Right atrium auricular region (tissue), 2 donors: ENCODE results near the gene HLA-DOB. TPM values are rescaled to one million over a fixed set of nuclear protein-coding genes. Genes with fewer than 3 reads are reported as not detected.

Experiments used
- DNase-seq: peaks from one replicate; pipeline ENCODE4 v3.0.0-alpha.2; 2019; ENCODE audit warnings: low spot score
- H3K27ac ChIP-seq, 2 donors: fragments of 200-600 bp; sonication (generic); 1 replicate in 1 of 2; 2 replicates in 1 of 2; pipeline ENCODE4 v1.5.1; 2016 to 2019
- H3K27me3 ChIP-seq, 2 donors: fragments of 200-600 bp; sonication (generic); one replicate each; pipeline versions ENCODE4 v1.5.1 to v1.6.0; 2017 to 2019
- H3K36me3 ChIP-seq: fragments of 200-600 bp; sonication (generic); one replicate; pipeline ENCODE4 v1.5.1; 2016
- H3K4me1 ChIP-seq, 2 donors: fragments of 200-600 bp; sonication (generic); one replicate each; pipeline versions ENCODE4 v1.5.1 to v1.6.0; 2017 to 2019
- H3K4me3 ChIP-seq, 2 donors: fragments of 200-600 bp; sonication (generic); 1 replicate in 1 of 2; 2 replicates in 1 of 2; pipeline ENCODE4 v1.5.1; 2017 to 2019; ENCODE audit warnings: mild to moderate bottlenecking in 1 of 2, moderate library complexity in 1 of 2
- H3K9me3 ChIP-seq, 2 donors: fragments of 200-600 bp; sonication (generic); one replicate each; pipeline ENCODE4 v1.5.1; 2019
- total RNA-seq, 2 donors: library from RNA; depleted of rRNA; stranded (reverse); fragments of >200 nt; gene quantifications; one replicate each; pipeline ENCODE4 v1.1.0, GENCODE V29; 2016
- TF ChIP-seq, protein P1 (sequence below), 2 donors: fragments of 200-600 bp; sonication (generic); IDR thresholded peaks; one replicate each; pipeline ENCODE4 v1.5.1; 2019; ENCODE audit warnings: antibody characterized with exemption in 2 of 2

HLA-DOB gene
- total RNA-seq, 2 donors from 2014 or later, result not detected

DNA sequence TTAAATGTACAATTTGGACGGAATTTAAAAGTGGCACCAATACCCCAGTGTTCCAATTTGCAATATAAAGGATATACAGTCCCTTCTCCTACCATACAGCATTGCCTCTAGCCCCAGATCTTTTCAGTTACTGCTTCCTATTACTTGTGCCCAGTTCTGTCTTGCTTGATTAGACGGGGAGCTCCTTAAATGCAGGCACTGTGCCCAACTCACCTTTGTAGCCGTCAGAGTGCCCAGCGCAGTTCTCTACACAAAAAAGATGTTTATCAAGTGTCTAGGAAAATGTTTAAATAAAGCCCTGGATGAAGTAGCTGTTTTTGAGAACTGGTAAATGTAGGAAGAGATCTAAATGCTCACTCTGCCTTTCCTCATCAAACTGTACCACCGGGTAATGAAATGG is 14.1 kb upstream of the HLA-DOB start:
- Histone ChIP-seq H3K4me1 (peaks cover 0 to 7% of the 10 kb centered on the region in 2 donors), H3K9me3 (no peaks in the 10 kb centered on the region), H3K4me3 (no peak overlapping the region), H3K27ac (no peak overlapping the region), H3K27me3 (no peaks in the 10 kb centered on the region), H3K36me3 (peaks cover 22% of the 10 kb centered on the region)
- no peak for DNase-seq
- TF ChIP-seq, protein P1, sequence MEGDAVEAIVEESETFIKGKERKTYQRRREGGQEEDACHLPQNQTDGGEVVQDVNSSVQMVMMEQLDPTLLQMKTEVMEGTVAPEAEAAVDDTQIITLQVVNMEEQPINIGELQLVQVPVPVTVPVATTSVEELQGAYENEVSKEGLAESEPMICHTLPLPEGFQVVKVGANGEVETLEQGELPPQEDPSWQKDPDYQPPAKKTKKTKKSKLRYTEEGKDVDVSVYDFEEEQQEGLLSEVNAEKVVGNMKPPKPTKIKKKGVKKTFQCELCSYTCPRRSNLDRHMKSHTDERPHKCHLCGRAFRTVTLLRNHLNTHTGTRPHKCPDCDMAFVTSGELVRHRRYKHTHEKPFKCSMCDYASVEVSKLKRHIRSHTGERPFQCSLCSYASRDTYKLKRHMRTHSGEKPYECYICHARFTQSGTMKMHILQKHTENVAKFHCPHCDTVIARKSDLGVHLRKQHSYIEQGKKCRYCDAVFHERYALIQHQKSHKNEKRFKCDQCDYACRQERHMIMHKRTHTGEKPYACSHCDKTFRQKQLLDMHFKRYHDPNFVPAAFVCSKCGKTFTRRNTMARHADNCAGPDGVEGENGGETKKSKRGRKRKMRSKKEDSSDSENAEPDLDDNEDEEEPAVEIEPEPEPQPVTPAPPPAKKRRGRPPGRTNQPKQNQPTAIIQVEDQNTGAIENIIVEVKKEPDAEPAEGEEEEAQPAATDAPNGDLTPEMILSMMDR (IDR thresholded peaks at IDR 0.05), result no peak

DNA sequence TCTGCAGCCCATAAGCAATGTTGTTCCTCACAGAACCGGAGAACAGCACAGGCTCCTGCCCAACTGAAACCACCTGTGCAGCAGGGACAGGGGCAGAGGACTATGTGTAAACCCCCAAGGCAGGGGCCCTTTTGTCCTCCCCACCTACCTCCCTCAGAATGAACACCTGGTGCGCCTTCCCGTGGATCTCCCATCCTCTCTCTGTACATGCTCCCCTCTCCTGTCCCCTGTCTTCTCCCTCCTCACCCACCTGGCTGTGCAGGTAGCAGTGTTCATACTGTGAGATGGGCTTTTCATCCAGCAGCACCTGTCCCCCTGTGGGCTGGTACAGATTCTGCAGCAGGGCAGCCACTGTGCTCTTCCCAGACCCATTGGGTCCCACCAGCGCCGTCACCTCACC is 13.2 kb upstream of the HLA-DOB start:
- H3K4me1 ChIP-seq, result peaks cover 0 to 7% of the 10 kb centered on the region in 2 donors
- DNase-seq, result no peak
- TF ChIP-seq, protein P1 (IDR thresholded peaks at IDR 0.05), result no peak
- no peak overlapping the region for H3K27ac ChIP-seq
- H3K36me3 ChIP-seq, result peaks cover 22% of the 10 kb centered on the region
- no peaks in the 10 kb centered on the region for H3K9me3 ChIP-seq
- H3K27me3 ChIP-seq, result no peaks in the 10 kb centered on the region
- no peak overlapping the region for H3K4me3 ChIP-seq

GRCh38 chr6:32829495-32829894 is 12.7 kb upstream of the HLA-DOB start:
- Histone ChIP-seq H3K27me3 (no peaks in the 10 kb centered on the region), H3K27ac (no peak overlapping the region), H3K4me3 (no peak overlapping the region), H3K36me3 (peaks cover 22% of the 10 kb centered on the region), H3K4me1 (peaks cover 0 to 7% of the 10 kb centered on the region in 2 donors), H3K9me3 (no peaks in the 10 kb centered on the region)
- DNase-seq, result no peak
- TF ChIP-seq, protein P1 (IDR thresholded peaks at IDR 0.05), result no peak

GRCh38 chr6:32827025-32827424 is 10.2 kb upstream of the HLA-DOB start:
- H3K9me3 ChIP-seq, result no peaks in the 10 kb centered on the region
- DNase-seq, result no peak
- H3K4me1 ChIP-seq, result peaks cover 0 to 7% of the 10 kb centered on the region in 2 donors
- H3K4me3 ChIP-seq, result no peak overlapping the region
- TF ChIP-seq, protein P1 (IDR thresholded peaks at IDR 0.05), result no peak
- H3K27me3 ChIP-seq, result no peaks in the 10 kb centered on the region
- H3K36me3 ChIP-seq, result peaks cover 22% of the 10 kb centered on the region
- H3K27ac ChIP-seq, result no peak overlapping the region

- H3K4me1 ChIP-seq, result peaks cover 0 to 7% of the 10 kb centered on the region in 2 donors
- H3K9me3 ChIP-seq, result no peaks in the 10 kb centered on the region
- H3K36me3 ChIP-seq, result peaks cover 18% of the 10 kb centered on the region
- no peak for DNase-seq
- H3K4me3 ChIP-seq, result no peak overlapping the region
- H3K27ac ChIP-seq, result peak overlapping the region in 1 of 2 donors; percentile 27
- no peaks in the 10 kb centered on the region for H3K27me3 ChIP-seq
- TF ChIP-seq, protein P1 (IDR thresholded peaks at IDR 0.05), result peak; percentile 29 to 63
Observed at GRCh38 chr6:32825966-32826365, 9.2 kb upstream of the HLA-DOB start.

DNA sequence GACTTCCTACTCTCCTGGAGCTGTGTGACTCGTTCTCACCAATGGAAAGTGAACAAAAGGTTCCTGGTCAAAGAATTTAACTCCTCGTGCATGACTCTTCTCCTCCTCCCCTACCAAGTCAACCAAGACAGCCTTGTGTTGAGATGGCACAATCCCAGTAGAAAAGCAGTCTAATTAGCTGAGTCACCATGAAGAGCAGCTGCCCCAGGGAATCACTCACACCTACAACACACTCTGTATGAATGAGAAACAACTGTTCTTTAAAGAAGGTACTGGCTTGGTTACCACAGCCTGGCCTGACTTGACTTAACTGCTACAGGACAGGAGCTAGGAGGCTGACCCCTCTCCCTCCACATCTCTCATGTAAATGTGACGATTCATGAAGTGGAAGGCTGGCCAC is 2.9 kb upstream of the HLA-DOB start:
- Histone ChIP-seq H3K36me3 (no peaks in the 10 kb centered on the region), H3K27ac (no peak overlapping the region), H3K9me3 (no peaks in the 10 kb centered on the region), H3K27me3 (no peaks in the 10 kb centered on the region), H3K4me3 (no peak overlapping the region), H3K4me1 (no peaks in the 10 kb centered on the region)
- TF ChIP-seq, protein P1 (IDR thresholded peaks at IDR 0.05), result no peak
- DNase-seq, result no peak
